ENCODE results near the gene PCSK6.

DNA sequence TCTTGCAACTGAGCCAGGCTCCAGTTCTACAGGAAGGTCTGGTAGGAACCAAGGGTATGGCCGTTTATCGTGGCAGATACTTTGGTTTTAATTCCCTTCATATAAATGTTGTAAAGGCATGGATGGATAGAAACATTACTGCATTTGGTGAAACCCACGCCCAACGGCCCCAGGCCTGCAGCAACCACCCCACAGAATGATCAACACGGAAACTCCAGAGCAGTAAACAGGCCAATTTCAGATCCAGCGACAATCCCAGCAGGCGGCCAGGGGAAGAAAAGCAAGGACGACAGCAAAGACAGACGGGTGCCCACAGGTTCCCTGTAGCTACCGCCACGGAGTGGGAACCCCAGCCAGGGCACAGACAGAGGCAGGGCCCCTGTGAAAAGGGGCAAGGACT is 32.6 kb upstream of the PCSK6 start:
- TF ChIP-seq, protein P1, sequence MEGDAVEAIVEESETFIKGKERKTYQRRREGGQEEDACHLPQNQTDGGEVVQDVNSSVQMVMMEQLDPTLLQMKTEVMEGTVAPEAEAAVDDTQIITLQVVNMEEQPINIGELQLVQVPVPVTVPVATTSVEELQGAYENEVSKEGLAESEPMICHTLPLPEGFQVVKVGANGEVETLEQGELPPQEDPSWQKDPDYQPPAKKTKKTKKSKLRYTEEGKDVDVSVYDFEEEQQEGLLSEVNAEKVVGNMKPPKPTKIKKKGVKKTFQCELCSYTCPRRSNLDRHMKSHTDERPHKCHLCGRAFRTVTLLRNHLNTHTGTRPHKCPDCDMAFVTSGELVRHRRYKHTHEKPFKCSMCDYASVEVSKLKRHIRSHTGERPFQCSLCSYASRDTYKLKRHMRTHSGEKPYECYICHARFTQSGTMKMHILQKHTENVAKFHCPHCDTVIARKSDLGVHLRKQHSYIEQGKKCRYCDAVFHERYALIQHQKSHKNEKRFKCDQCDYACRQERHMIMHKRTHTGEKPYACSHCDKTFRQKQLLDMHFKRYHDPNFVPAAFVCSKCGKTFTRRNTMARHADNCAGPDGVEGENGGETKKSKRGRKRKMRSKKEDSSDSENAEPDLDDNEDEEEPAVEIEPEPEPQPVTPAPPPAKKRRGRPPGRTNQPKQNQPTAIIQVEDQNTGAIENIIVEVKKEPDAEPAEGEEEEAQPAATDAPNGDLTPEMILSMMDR (IDR thresholded peaks at IDR 0.05) = no peak
- no peak for TF ChIP-seq ETV6 (CRISPR knock-in tag; IDR thresholded peaks at IDR 0.05)
- TF ChIP-seq, protein P2, sequence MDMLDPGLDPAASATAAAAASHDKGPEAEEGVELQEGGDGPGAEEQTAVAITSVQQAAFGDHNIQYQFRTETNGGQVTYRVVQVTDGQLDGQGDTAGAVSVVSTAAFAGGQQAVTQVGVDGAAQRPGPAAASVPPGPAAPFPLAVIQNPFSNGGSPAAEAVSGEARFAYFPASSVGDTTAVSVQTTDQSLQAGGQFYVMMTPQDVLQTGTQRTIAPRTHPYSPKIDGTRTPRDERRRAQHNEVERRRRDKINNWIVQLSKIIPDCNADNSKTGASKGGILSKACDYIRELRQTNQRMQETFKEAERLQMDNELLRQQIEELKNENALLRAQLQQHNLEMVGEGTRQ (CRISPR knock-in tag; IDR thresholded peaks at IDR 0.05) = no peak
- no peak for TF ChIP-seq NR3C1 (CRISPR knock-in tag; conservative IDR thresholded peaks at IDR 0.05; ENCODE audit: low read depth)
- no peak for TF ChIP-seq SMAD3 (CRISPR knock-in tag; IDR thresholded peaks at IDR 0.05; ENCODE audit: borderline replicate concordance)
- TF ChIP-seq, protein P3, sequence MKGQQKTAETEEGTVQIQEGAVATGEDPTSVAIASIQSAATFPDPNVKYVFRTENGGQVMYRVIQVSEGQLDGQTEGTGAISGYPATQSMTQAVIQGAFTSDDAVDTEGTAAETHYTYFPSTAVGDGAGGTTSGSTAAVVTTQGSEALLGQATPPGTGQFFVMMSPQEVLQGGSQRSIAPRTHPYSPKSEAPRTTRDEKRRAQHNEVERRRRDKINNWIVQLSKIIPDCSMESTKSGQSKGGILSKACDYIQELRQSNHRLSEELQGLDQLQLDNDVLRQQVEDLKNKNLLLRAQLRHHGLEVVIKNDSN (CRISPR knock-in tag; IDR thresholded peaks at IDR 0.05) = no peak
- no peak for TF ChIP-seq TCF7 (CRISPR knock-in tag; IDR thresholded peaks at IDR 0.05; ENCODE audit: low read depth)
- TF ChIP-seq ZNF121 (CRISPR knock-in tag; IDR thresholded peaks at IDR 0.05) = no peak
- TF ChIP-seq RELA (CRISPR knock-in tag; IDR thresholded peaks at IDR 0.05; ENCODE audit: borderline replicate concordance) = no peak
- TF ChIP-seq MXD4 (CRISPR knock-in tag; IDR thresholded peaks at IDR 0.05; ENCODE audit: borderline replicate concordance) = no peak
- TF ChIP-seq NR1H2 (CRISPR knock-in tag; IDR thresholded peaks at IDR 0.05) = no peak
